A172 (cell line): Measurements from ENCODE around the gene FBN3. TPM values are rescaled to one million over a fixed set of nuclear protein-coding genes. Genes with fewer than 3 reads are reported as not detected.
A peak's percentile ranks its signal among the peaks of the same experiment; 100 is the strongest.
"Not testable (repeated sequence)": the region's sequence is repeated elsewhere in the genome, so short reads cannot be mapped to it uniquely, and the experiment has no call there.

ENCODE experiments used
- DNase-seq: peaks from one replicate; pipeline ENCODE4 v3.0.0-alpha.2; 2015; ENCODE audit warnings: low spot score
- total RNA-seq: library from RNA; depleted of rRNA; stranded (reverse); fragments of >200 nt; shearing (Covaris generic); gene quantifications from 2 replicates; pipeline ENCODE4 v1.2.3, GENCODE V29; 2014; rRNA removed

The FBN3 gene
- 0.62 TPM in 1 of 2 replicates, not detected in the other for total RNA-seq

DNA sequence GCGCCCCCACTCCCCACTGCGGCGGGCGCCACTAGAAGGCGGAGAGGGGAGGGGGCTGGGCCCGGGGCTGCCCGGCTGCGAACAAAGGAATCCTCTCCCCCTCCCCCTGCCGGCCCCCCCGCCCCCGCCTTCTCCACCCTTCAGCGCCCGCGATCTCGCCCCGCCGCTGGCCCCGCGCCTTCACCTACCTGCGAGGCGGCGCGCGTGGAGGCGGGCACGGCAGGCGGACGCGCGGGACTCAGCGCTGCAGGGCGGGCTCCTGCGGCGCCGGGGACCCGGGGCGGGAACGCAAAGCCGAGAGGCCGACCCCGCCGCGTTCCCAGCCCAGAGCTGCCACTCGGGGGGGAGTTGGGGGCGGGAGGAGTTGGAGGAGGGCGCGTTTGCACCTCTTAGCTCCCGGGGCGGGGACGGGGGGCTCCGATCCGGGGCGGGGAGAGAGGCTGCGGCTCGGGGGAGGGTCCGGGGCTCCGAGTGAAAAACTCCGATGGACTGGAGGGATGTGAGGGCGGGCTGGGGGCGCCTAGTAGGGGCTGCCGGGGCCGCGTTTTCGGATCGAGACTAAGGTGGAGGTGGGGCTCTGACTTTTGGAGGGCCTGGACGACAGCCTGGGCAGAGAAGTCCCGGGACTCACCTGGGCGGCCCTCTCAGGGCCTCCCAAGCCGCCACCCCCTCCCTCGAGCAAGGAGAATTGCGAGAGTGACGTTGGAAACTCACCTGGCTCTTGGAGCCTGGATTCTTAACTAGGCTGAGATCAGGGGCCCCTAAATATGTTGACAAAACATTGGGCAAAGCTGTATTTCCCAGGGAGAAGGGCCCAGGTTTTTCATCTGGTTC, at the start of gene FBN3:
TSS of gene FBN3 (minus strand) at position 332 of the 834 bp plus-strand sequence. CDS start 2,112 bp downstream, outside the sequence.
- no peak for DNase-seq

DNA sequence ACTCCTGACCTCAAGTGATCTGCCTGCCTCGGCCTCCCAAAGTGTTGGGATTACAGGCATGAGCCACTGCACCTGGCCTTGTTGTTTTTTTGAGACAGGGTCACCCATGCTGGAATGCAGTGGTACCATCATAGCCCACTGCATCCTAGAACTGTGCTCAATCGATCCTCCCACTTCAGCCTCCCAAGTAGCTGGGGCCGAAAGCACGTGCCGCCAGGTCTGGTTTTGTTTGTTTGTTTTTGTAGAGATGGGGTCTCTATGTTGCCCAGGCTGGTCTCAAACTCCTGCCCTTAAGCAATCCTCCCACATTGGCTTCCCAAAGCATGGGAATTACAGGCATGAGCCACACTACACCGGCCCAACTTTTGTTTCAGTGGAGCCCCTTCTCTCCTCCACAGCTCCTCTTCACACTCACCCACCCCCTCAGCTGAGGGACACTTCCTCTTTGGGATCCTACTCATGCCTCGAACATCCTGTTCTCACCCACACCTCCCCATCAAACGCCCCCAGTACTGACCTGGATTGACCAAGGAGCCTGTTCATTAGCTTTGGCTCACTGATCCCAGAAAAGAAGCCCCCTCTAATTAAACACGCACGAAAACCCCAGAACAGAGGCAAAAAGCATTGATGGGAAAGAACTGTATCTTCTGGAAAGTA, 47.0 kb upstream of the FBN3 start:
- DNase-seq, result no peak

- DNase-seq, result no peak
Measured at GRCh38 chr19:8194528-8195267, 45.3 kb upstream of the FBN3 start.

DNA sequence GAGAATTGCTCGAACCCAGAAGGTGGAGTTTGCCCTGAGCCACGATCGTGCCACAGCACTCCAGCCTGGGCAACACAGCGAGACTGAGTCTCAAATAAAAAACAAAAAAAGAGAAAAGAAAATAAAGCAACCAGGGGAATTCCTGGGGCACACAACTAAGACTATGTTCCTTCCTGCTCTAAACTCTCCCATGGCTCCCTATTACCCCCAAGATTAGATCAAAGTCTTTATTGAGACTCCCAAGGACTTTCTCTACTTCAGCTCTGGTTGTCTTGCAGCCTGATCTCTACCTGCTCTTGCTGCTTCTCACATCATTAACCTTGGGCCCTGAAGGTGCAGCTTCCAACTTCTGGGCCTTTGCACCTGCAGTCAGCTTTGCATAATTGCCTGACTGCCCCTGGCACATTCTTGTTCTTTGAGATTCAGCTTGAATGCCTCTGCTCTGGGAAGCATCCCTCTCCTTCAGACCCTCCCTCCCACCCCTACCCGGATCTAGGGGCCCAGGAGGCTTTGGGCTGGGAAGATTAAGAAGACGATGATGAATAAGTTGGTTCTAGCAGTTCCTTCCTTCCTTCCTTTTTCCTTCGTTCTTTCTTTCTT, 42.9 kb upstream of the FBN3 start:
- DNase-seq, result no peak

DNA sequence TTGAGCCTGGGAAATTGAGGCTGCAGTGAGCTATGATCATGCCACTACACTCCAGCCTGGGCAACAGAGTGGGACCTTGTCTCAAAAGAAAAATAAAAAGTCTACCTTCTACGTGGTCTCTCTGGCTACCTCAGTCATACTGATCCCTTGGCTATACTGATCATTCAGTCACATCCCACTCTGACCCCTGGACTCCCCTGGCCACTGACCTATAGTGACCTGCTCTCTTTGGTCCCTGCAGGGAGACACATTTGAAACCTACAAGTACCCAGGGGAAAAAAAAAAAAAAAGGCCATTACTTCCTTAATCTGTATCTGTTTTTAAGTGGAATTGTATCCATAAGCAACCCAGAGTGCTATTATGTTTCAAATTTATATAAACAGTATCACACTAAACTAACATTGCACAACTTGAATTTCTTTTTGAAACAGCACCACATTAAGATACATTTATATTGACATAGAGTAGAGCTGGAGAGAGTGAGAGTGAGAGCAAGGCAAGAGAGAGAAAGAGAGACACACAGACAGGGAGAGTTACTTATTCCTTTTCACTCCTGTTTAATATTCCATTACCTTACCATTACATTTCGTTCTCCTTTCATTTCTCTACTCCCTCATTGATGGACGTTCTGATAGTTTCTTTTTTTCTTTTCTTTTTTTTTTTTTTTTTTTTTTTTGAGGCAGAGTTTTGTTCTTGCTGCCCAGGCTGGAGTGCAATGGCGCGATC, 36.1 kb upstream of the FBN3 start:
- DNase-seq, result no peak

DNA sequence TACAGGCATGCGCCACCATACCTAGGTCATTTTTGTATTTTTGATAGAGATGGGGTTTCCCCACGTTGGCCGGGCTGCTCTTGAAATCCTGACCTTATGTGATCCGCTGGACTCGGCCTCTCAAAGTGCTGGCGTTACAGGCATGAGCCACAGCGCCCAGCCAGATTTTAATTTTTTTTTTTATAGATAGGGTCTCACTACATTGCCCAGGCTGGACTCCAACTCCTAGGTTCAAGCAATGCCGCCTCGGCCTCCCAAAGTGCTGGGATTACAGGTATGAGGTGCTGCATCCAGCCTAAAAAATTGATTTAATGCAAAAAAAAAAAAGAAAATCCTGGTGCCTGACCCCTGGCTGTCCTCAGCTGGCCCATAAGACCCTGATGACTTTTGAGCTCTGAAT, 34.9 kb upstream of the FBN3 start:
- DNase-seq, result no peak

GRCh38 chr19:8180018-8180417, 30.6 kb upstream of the FBN3 start:
- DNase-seq, result no peak

DNA sequence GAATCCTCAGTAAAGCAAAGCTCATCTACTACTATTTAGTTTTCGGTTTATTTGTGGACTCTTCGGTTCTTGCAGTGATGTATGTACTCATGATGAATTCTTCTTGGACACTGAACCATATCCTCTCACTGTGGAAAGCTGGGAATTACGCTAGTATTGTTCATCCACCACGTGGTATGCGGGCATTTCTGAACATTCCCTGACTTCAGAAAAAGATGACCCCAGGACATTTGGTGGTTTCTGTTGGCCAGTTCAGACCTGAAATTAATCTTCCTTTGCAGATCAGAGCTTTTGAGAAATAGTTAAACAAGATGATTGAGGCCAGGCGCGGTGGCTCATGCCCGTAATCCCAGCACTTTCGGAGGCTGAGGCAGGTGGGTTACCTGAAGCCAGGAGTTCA, 25.3 kb upstream of the FBN3 start:
- peak; percentile 92 for DNase-seq

- DNase-seq, result no peak
Measured at GRCh38 chr19:8168537-8168936, 19.1 kb upstream of the FBN3 start.

- no peak for DNase-seq
Measured at GRCh38 chr19:8167985-8168384, 18.6 kb upstream of the FBN3 start.

DNA sequence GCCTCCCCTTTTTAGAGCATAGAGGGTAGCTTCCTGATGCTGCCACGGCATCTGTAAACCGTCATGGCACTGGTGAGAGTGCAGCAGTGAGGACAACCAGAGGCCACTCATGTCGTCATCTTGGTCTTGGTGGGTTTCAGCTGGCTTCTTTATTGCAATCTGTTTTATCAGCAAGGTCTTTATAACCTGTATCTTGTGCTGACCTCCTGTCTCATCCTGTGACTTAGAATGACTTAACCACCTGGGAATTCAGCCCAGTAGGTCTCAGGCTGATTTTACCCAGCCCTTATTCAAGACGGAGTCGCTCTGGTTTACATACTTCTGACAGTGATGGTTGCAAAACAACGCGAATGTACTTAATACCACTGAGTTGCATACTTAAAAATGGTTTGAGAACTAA, 14.4 kb upstream of the FBN3 start:
- peak; percentile 63 for DNase-seq

DNA sequence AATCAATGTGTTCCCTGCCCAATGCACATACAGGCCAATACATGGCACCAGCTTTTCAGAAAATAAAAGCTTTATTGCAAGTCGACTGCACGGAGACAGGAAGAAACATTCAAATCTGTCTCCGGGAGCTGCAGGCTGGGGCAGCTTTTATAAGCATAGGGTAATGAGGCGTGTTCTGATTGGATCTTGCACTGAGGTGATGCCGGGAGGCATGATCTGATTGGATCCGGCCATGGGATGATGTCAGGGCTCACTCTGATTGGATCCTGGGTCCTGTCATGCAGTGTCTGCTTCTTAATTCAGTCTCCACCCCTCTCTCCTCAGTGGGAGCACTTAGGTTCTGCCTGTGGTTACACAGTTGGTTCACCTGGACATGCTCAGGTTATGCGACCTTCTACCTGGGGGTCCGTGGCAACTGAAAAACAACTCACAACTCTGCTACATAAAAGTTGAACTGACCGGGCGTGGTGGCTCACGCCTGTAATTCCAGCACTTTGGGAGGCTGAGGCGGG, 11.8 kb upstream of the FBN3 start:
- DNase-seq, result peak; percentile 51

DNA sequence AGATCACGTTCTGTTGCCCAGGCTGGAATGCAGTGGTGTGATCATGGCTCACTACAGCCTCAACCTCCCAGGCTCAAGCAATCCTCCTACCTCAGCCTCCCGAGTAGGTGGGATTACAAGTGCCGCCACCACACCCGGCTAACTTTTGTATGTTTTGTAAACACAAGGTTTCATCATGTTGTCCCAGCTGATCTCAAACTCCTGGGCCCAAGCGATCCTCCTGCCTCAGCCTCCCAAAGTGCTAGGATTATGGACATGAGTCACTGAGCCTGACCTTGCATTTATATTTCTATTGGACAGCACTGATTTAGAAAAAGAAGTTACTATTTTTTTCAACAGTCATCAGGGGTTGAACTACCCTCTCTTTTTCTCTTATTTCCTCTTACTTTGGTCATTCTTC, 9.9 kb upstream of the FBN3 start:
- DNase-seq, result not testable (repeated sequence)

DNA sequence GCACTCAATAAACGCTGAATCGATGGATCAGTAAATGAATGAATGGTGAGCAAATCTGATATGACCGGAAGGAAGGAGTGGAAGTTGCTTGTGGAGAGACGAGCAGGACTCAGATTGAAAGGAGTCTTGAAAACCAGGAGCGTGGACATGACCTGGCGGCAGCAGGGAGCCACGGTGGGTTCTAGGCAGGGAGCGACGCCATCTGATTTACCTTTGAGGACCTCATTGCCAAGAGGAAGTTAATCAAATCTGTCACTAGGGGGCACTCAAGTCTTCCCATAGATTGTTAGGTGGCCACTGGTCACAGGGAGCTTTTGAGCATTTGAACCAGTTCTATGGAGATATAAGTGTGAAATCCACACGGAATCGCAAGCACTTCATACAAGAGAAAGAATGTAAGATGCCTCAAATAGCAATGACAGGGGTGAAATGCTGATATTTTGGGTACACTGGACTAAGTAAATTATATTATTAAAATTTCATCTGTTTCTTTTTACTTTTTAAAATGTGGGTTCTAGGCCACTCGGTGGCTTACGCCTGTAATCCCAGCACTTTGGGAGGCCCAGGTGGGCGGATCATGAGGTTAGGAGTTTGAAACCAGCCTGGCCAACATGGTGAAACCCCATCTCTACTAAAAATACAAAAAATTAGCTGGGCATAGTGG, 9.2 kb upstream of the FBN3 start:
- peak; percentile 86 for DNase-seq

DNA sequence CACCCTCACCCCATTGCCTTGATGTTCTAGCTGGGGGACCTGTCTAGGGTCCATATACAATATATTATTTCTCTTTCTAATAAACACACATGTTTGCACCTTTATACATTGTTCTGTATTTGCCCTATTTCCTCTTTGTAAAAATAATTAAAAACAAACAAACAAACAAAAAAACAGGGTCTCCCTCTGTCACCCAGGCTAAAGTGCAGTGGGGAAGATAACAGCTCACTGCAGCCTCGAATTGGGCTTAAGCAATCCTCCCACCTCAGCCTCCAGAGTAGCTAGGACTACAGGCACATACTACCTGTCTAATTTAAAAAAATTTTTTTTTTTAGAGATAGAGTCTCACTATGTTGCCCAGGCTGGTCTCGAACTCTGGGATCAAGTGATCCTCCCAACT, 5.9 kb upstream of the FBN3 start:
- no peak for DNase-seq

DNA sequence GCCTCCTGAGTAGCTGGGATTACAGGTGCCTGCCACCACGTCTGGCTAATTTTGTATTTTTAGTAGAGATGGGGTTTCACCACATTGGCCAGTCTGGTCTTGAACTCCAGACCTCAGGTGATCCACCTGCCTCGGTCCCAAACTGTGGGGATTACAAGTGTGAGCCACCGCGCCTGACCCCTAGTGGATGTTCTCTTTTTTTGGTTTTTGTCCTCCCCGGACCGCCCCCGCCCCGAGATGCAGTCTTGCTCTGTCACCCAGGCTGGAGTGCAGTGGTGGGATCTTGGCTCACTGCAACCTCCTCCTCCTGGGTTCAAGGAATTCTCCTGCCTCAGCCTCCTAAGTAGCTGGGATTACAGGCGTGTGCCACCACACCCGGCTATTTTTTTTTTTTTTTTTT, 4.6 kb upstream of the FBN3 start:
- DNase-seq, result not testable (repeated sequence)

- no peak for DNase-seq
Measured at GRCh38 chr19:8151767-8152035, 2.3 kb upstream of the FBN3 start.

- no peak for DNase-seq
Measured at GRCh38 chr19:8150998-8151766, 1.8 kb upstream of the FBN3 start.

DNA sequence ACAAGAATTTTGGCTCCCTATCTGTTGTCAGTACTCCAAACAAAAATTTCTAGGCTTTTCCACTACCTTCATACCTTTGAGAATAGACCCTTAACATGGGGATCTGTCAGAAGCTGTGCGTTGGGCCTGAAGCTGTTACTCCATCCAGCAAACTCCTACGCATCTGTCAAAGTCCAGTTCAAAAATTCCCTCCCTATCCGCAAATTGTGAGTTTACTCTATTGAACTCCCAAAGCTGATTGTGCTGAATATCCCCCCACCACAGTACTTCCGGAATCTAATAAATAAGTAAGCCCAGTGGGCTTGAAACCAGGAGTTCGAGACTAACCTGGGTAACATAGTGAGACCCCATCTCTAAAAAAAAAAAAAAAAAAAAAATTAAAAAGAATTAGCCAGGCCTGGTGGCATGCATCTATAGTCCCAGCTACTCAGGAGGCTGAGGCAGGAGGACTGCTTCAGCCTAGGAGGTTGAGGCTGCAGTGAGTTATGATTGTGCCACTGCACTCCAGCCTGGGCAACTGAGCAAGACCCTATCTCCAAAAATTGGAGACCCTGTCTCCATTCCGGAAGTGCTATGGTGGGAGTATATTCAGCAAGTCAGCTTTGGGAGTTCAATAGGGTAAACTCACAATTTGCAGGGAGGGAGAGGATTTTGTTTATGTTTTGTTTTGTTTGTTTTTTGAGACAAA, 930 bp upstream of the FBN3 start:
- DNase-seq, result no peak
